HG03521 (cell line): Measurements from ENCODE around the gene UQCC3.
"Not testable (repeated sequence)": the region's sequence is repeated elsewhere in the genome, so short reads cannot be mapped to it uniquely, and the experiment has no call there.

Source experiments
- ATAC-seq: cut with Tn5 transposase; IDR thresholded peaks from one replicate; pipeline ENCODE4 v1.9.1; 2021; ENCODE audit warnings: mild to moderate bottlenecking, moderate library complexity; ENCODE audit not compliant: unreplicated experiment

Gene UQCC3, protein sequence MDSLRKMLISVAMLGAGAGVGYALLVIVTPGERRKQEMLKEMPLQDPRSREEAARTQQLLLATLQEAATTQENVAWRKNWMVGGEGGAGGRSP

DNA sequence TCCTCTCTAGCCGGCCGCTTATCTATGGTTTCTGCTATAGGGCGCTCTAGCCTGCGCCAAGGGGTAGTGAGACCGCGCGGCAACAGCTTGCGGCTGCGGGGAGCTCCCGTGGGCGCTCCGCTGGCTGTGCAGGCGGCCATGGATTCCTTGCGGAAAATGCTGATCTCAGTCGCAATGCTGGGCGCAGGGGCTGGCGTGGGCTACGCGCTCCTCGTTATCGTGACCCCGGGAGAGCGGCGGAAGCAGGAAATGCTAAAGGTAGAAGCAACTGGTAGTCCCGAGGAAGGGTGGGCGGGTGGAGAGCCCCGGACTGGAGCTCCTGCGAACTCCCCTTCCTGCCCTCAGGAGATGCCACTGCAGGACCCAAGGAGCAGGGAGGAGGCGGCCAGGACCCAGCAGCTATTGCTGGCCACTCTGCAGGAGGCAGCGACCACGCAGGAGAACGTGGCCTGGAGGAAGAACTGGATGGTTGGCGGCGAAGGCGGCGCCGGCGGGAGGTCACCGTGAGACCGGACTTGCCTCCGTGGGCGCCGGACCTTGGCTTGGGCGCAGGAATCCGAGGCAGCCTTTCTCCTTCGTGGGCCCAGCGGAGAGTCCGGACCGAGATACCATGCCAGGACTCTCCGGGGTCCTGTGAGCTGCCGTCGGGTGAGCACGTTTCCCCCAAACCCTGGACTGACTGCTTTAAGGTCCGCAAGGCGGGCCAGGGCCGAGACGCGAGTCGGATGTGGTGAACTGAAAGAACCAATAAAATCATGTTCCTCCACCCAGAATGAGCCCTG lies at the start of gene UQCC3, which contains the start of gene LBHD1:
TSS of gene UQCC3 (plus strand) at position 66 of the 782 bp plus-strand sequence. CDS start at position 139, 73 bp downstream.
TSS of gene LBHD1 (minus strand) at position 660 of the 782 bp plus-strand sequence. CDS start 2,236 bp downstream, outside the sequence.
- peak; percentile 38 for ATAC-seq

DNA sequence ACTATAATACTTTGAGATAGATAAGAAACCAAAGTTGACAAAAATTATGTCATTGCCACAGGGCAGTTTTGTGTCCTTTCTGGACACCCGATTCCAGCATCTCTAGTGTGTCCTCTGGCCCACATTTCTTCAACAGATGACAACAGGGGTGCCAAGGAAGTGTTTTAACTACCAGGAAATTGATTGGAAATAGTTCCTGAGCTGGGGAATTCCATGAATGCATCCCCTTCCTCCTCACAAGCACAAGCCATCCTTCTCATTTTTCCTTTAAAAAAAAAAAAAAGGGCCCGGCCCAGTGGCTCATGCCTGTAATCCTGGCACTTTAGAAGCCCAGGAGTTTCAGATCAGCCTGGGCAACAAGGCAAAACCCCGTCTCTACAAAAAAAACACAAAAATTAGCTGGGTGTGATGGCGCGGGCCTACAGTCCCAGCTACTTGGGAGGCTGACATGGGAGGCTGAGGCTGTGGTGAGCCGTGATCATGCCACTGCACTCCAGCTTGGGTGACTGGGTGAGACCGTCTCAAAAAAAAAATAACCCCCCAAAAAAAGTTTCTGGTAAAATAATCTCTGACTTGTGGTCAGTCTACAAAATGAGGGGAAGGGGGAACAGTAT lies 48.9 kb upstream of the UQCC3 start:
- no peak for ATAC-seq

DNA sequence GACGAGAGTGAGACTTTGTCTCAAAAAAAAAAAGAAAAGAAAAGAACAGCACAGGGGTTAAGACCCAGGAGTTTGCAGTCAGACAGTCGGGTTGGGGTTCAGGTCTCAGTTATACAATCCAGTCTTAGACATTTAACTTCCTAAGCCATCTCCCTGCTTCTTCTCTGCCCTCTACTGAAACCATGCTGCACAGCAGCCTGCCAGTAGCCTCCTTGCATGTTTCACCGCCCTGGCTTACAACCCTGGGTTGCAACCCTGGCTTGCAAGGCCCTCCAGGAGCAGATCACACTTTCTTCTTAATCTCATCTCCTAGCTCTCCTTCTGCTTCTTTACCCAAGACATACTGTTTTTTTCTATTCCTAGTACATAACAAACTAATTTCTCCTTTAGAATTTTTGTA lies 43.8 kb upstream of the UQCC3 start:
- ATAC-seq = no peak

DNA sequence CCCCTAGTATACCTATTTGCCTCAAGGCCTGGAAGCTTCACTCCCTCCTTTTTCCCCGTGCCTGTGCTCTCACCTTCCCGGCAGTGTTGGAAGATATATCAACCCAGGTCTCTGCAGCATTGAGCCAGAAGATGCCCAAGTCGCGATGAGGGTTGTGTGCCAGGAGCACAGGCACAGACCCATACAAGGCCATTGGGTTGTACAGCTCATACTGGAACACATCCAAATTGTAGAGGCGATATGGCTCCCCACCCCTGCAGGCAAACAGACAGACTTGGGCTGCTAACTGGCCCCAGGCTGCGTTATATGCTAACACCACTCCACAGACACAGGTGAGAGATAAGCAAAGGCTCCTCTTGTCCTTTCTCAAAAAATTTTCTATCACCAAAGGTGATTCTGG lies 39.0 kb upstream of the UQCC3 start:
- no peak for ATAC-seq

DNA sequence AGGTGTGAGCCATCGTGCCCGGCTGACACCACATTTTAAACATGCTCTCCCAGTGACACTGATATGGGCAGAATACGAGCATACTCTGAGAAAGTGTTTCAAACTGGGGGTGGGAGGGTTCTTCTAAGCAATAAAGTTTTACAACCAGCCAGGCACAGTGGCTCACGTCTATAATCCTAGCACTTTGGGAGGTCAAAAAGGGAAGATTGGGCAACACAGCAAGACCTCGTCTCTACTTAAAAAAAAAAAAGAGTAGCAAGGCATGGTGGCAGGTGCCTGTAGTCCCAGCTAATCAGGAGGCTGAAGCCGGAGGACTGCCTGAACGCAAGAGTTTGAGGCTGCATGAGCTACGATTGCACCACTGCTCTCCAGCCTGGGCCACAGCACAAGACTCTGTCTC lies 27.3 kb upstream of the UQCC3 start:
- ATAC-seq = no peak

DNA sequence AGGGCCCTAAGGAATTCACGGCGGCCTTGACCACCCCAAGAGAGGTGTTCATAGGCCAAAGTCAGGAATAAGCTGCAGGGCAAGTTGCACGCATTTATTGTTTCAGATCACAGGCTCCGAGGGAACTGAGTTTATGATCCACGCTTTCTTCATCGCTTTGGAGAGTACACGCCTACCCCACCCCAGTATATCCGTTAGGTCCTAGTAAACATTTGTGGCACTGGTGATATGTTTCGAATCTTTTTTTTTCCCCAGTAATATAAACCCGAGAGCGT lies 25.9 kb upstream of the UQCC3 start:
- ATAC-seq = no peak

DNA sequence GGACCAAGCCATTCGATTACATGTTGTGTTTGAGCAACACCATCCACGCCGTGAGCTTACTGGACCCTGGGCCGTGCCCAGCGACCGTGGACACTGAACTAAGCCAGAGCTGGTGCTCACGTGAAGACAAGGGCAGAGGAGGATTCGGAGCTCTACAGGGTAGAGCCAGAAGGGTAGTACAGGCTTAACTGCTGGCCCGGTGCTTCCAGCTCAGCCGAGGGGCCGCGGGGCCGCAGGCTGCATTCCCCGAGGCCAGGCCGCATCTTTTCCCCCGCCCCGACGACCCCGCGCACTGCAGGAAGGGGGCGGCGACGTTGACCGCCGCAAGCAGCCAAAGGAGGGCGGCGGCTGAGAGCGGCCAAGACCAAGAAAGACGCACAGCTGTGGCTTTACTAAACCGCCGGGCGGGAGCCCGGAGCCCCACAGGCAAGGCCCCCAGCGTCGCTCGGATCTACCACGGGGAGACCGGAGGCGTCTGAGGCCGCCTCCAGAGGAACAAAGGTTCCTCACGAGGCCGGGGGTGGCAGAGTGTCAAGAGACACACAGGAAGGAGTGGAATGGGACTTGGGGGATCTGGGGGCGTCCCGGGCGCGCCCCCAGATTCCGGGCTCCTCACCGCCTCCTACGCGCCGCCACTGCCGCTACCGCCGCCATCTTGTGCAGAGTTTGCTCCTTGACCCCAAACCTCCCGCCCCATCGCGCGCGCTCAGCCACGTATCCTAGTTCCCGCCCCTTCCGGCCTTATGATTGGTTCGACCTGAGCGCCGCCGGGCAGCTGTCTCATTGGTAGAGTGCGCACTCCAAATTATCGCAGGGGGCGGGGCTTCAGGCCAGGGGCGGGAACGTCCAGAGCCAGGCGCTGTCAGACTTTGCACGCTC lies 25.3 kb upstream of the UQCC3 start, which contains the start of gene GANAB:
TSS of gene GANAB (minus strand) at position 668 of the 879 bp plus-strand sequence. CDS start at position 654, 14 bp downstream.
- peak; percentile 95 for ATAC-seq

DNA sequence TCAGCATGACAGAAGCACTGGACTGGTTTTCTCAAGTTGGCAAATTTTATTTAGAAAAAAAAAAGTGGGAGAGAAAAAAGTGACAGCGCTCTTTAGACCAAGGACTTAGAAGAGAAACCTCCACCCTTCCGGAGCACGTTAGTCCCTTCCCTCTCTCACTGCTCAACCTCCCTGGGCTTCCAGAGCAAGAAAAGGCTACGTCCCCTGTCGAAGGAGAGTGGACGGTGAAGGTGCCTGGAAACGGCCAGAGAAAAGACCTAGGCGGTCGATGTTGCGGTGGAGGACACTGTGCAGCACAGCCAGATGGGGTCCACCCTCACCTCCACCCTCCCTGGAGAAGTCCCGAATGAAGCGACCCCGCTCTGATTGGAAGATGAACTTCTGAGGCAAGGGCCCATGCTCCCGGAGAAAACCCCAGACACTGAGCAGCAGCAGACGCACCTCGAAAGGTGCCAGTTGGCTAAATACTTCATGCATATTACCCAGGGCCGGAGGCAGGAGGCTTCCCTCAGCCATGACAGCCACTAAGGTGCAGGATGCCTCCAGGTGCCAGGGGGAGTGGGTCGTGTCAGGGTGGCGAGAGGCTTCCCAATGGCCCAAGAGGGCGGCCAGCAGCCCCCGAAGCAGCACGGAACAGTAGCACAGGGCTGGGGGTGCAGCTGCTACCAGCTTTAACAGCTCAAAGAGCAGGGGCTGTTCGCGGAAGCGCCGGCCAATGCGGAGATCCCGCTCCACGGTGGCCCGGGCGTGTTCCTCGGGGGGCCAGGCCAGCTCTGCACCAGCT lies 24.5 kb upstream of the UQCC3 start:
- no peak for ATAC-seq

DNA sequence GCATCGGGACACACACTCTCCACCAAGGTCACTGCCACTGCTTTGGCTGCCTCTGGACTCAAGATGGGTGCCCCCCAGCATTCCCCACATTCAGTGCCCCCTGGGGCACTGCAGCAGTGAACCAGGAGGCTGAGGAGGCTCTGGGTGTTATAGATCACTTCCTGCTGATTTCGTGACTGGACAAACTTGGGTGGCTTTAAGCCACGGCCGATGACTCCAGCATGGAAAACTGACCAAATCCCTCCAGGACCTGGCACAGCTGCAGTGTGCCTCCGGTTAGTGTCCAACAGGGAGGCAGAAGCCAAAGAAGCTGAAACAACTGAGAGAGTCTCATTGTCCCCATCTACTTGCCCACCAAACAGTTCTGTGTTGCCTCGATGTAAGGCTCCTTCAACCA lies 23.9 kb upstream of the UQCC3 start:
- no peak for ATAC-seq

DNA sequence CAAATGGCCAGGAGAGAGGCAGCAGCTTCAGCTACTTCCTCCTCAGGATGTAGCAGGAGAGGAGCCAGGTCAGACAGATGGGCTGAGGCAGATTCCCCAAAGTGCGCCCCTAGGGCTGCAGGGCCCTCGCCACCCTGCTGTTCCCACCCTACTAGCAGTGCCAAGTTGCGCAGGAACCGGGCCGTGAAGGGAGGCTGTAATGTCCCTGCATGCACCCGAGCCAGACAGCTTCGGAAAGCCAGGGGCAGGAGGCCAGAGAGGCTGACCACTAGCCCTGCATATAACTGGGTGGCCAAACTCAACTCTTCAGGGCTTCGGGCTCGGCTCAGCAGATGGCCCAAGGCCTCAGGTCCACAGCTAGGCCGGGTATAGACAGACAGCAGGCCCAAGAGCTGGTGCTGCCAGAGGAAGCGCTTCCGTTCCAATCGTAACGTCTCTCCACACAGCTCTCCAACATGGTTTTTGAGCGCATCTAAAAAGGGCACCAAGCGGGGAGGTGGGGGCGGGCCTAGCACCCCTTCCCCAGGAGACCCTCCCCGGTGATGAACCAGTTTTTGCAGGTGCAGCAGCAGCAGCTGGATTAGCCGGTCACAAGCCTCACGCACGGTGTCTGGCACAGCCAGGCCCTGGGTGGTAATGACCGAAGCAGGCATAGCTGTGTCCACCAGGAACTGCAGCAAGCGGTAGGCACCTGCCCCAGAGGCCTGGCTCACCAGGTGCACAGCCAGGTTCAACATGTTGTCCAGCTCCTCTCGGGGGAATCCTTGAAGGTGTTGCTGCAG lies 23.1 kb upstream of the UQCC3 start:
- no peak for ATAC-seq

DNA sequence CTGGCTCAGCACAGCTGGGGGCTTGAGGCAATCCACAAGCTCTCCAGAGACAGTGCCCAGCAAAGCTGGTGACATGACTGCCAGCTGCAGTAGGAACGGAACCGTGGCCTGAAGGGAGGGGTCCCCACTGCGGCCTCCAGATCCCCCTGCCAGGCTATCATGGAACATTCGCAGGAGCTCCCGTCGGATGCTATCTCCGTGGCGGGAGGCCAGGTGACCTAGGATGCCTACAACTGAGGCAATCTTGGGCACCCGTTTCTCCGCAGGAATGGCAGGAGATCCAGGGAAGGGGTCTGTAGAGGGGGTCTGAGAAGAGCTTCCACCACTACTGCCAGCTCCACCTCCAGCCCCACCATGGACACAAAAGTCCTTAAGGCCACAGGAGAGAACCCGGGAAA lies 22.5 kb upstream of the UQCC3 start:
- ATAC-seq = no peak

DNA sequence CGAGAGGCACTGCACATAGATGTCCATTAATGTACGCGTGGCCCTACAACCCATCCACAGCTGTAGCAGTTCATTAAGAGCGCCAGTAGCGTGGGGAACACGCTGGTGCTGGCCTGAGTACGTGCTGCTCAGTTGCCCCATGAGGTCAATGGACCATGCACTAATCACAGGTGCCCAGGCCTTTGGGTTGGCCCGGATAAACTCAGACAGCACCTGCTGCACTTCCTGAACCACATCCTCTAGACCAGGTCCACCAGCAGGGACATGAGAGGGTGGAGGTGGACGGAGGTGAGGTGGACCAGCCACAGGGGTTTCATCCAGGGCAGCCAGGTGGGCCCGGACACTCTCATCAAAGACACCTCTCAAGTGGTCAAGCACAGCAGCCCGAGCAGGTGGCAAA lies 22.0 kb upstream of the UQCC3 start:
- no peak for ATAC-seq

DNA sequence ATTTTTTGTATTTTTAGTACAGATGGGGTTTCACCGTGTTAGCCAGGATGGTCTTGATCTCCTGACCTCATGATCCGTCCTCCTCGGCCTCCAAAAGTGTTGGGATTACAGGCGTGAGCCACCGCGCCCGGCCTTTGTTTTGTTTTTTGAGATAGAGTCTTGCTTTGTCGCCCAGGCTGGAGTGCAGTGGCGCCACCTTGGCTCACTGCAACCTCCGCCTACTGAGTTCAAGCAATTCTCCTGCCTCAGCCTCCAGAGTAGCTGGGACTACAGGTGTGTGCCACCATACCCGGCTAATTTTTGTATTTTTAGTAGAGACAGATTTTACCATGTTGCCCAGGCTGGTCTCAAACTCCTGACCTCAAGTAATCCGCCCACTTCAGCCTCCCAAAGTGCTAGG lies 21.2 kb upstream of the UQCC3 start:
- ATAC-seq = not testable (repeated sequence)

DNA sequence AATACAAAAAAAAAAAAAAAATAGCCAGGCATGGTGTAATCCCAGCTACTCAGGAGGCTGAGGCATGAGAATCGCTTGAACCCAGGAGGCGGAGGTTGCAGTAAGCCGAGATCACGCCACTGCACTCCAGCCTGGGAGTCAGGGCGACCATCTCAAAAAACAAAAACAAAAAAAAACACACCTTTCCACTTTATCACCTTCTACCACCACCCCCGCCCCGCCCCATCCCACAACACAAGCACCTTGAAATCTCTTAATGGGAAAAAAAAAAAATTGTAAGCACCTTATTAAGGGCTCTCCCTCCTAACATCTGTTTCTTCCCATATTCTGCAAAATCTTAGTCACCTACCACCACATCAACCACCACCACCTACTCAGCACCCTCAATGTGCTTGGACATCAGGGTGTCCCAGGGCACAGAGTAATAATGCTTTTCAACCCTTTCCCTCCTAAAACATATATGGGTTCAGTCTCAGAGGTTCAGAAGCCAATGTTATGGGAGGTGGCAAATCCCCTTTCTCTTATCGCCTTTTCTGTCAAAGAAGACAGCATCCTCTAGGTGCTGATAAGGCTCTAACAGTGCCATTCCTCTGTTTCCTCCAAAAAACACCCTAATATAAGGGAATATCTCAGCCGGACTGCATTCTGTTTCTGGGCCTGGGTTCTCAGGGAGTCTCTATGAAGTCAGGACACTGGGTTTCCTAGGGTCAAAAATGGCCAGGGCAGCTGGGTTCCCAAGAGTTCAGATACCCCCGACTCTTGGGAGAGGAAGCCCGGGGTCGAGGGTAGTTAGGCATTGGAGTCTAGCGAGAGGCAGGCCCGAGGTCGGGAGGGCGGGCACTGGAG lies 19.1 kb upstream of the UQCC3 start:
- ATAC-seq = no peak

DNA sequence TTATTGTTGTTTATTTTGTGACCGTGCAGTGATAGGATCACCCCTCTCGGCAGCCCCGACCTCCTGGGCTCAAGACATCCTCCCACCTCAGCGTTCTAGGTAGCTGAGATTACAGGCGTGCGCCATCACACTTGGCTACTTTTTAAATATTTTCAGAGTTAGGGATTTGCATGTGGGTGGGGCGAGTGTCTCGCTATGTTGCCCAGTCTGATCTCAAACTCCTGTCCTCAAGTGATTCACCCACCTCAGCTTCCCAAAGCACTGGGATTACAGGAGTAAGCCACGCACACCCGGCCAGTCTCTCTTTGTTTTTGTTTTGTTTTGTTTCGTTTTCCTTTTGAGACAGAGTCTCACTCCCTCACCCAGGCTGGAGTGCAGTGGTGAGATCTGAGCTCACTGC lies 17.2 kb upstream of the UQCC3 start:
- ATAC-seq = no peak

DNA sequence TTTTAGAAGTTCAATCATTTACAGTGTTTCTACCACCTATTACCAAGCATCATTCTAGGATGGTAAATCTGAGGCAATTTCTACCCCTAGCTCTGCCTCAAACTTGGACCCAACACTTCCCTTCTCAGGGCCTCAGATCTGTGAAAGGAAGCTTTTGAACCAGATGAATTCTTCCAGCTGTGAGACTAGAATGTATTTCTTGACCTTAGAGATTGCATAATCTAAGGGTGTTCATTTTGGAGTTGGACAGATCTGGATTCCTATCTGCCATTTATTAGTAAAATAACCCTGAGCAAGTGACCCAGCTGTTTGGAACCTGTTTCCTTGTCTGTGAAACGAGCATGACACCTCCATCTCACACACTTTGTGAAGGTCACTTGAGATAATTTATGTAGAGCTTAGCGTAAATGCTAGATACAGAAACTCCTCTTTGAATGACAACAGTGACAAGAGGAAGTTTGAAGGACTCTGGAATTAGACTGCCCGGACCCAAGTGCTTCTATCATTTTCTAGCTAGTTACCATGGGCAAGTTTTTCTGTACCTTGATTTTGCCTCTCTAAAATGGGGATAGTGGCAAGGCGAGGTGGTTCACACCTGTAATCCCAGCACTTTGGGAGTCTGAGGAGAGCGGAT lies 14.6 kb upstream of the UQCC3 start:
- ATAC-seq = no peak

DNA sequence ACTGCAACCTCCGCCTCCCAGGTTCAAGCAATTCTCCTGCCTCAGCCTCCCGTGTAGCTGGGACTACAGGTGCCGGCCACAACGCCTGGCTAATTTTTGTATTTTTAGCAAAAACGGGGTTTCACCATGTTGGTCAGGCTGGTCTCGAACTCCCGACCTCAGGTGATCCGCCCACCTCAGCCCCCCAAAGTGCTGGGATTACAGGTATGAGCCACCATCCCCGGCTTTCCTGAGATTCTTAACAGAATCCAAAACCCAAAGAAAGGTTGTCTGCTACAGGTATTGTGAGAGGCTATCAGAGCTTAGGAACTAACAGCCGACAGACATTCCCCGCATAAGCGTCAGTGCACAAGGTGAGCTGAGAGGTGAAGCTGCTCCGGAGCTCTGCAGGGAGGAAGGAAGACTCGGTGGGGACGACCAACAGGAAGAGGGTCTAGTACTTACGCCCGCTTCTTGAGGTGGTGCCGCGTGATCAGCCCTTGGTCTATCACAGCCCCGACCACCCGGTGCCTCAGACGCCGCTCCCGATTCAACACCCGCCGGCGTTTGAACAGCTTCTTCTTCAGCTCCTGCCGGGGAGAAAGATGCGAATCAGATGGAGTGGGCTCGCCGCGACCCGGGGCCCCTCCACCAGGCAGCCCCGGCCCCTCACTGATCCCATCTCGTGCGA lies 6.9 kb upstream of the UQCC3 start:
- ATAC-seq = peak; percentile 28

DNA sequence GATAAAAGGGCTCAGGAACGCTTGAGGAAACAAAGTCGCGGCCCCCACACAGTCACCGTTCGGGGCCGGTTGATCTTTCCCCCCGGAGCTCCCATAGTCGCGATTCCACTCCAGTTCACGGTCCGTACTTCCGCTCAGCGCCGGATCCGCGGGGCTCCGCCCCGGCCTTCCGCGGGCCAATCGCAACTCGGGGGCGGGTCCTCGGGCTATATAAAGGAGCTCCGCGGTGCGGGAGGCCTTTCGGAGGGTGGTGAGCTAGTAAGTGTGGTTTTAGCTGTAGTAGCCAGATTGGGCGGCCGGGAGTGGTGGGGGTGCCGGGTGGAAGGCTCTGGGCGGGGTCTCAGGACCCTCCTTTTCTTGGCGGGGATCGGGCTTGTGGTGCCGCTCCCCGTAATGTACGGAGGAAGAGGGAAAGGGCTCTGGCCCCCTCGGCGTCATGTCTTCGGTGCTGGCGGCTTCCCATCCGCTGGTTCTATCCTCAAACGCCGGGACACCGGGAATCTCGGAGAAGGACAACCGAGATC lies 6.3 kb upstream of the UQCC3 start, which contains the start of the genes C11orf98 and CSKMT:
TSS of gene C11orf98 (minus strand) at position 136 of the 524 bp plus-strand sequence. CDS start at position 95, 41 bp downstream.
TSS of gene CSKMT (plus strand) at position 238 of the 524 bp plus-strand sequence. CDS start 568 bp downstream, outside the sequence.
- peak; percentile 73 for ATAC-seq
